ACC112 (cell line): ENCODE data around the gene KDM2B.

Source experiments
- H2AFZ ChIP-seq: fragments of 200-600 bp; sonication (generic); one replicate; pipeline ENCODE4 v1.6.0; 2017; ENCODE audit warnings: antibody characterized with exemption, low read length; ENCODE audit not compliant: unreplicated experiment
- H3K27ac ChIP-seq: fragments of 200-600 bp; sonication (generic); 2 replicates; pipeline ENCODE4 v1.5.1; 2014; ENCODE audit warnings: low read depth, mild to moderate bottlenecking, antibody characterized with exemption, low read length, moderate library complexity
- H3K27me3 ChIP-seq: fragments of 200-600 bp; sonication (generic); 2 replicates; pipeline ENCODE4 v1.6.1; 2014; ENCODE audit warnings: mild to moderate bottlenecking, antibody characterized with exemption, low read length, moderate library complexity, mixed read lengths; ENCODE audit not compliant: insufficient read depth
- H3K36me3 ChIP-seq: fragments of 200-600 bp; sonication (generic); 2 replicates; pipeline ENCODE4 v1.6.1; 2016; ENCODE audit warnings: mild to moderate bottlenecking, antibody characterized with exemption, low read length, moderate library complexity, mixed read lengths; ENCODE audit not compliant: insufficient read depth
- H3K4me1 ChIP-seq: fragments of 200-600 bp; sonication (generic); one replicate; pipeline ENCODE4 v1.6.1; 2016; ENCODE audit warnings: low read length, mixed read lengths; ENCODE audit not compliant: insufficient read depth, unreplicated experiment, control insufficient read depth
- H3K4me3 ChIP-seq: fragments of 200-600 bp; sonication (generic); 2 replicates; pipeline ENCODE4 v1.5.1; 2014; ENCODE audit warnings: mild to moderate bottlenecking, low read depth, low read length
- H3K79me2 ChIP-seq: fragments of 200-600 bp; sonication (generic); one replicate; pipeline ENCODE4 v1.6.0; 2016; ENCODE audit warnings: low read length; ENCODE audit not compliant: control insufficient read depth, unreplicated experiment, insufficient read depth

KDM2B gene

GRCh38 chr12:121575952-121576625, 4.7 kb downstream of the KDM2B start:
- Histone ChIP-seq H3K27ac (peak overlapping the region; percentile 78), H3K4me1 (peaks cover 23% of the 10 kb centered on the region), H3K27me3 (no peaks in the 10 kb centered on the region), H3K79me2 (peaks cover 3% of the 10 kb centered on the region), H3K4me3 (peak overlapping the region; percentile 17; the same call in 1 of the 2 replicates), H2AFZ (no peak overlapping the region), H3K36me3 (peaks cover 7% of the 10 kb centered on the region; the same call in 1 of the 2 replicates)

GRCh38 chr12:121575051-121575450, 5.8 kb downstream of the KDM2B start:
- Histone ChIP-seq H3K4me3 (no peak overlapping the region), H3K4me1 (peaks cover 21% of the 10 kb centered on the region), H2AFZ (no peak overlapping the region), H3K27ac (no peak overlapping the region), H3K27me3 (no peaks in the 10 kb centered on the region), H3K79me2 (peaks cover 3% of the 10 kb centered on the region), H3K36me3 (peaks cover 11% of the 10 kb centered on the region; the same call in 1 of the 2 replicates)

- Histone ChIP-seq H3K27me3 (no peaks in the 10 kb centered on the region), H3K4me3 (no peak overlapping the region), H3K79me2 (peaks cover 3% of the 10 kb centered on the region), H3K36me3 (peaks cover 11% of the 10 kb centered on the region; the same call in 1 of the 2 replicates), H3K27ac (no peak overlapping the region), H2AFZ (no peak overlapping the region), H3K4me1 (peaks cover 25% of the 10 kb centered on the region)
Measured at GRCh38 chr12:121574025-121574424, 6.8 kb downstream of the KDM2B start.

- Histone ChIP-seq H3K36me3 (peaks cover 11% of the 10 kb centered on the region; the same call in 1 of the 2 replicates), H3K79me2 (no peaks in the 10 kb centered on the region), H3K4me1 (peaks cover 16% of the 10 kb centered on the region), H3K4me3 (no peak overlapping the region), H3K27me3 (no peaks in the 10 kb centered on the region), H2AFZ (no peak overlapping the region), H3K27ac (no peak overlapping the region)
Measured at GRCh38 chr12:121571920-121572319, 8.9 kb downstream of the KDM2B start.

GRCh38 chr12:121570467-121571283, 10.1 kb downstream of the KDM2B start:
- no peaks in the 10 kb centered on the region for H3K79me2 ChIP-seq
- H3K27ac ChIP-seq = no peak overlapping the region
- peaks cover 9% of the 10 kb centered on the region for H3K4me1 ChIP-seq
- H2AFZ ChIP-seq = no peak overlapping the region
- H3K4me3 ChIP-seq = no peak overlapping the region
- H3K36me3 ChIP-seq = peaks cover 11% of the 10 kb centered on the region; the same call in 1 of the 2 replicates
- no peaks in the 10 kb centered on the region for H3K27me3 ChIP-seq

- Histone ChIP-seq H3K4me1 (peaks cover 9% of the 10 kb centered on the region), H3K79me2 (no peaks in the 10 kb centered on the region), H3K4me3 (no peak overlapping the region), H3K27ac (no peak overlapping the region), H3K36me3 (peaks cover 6% of the 10 kb centered on the region; the same call in 1 of the 2 replicates), H3K27me3 (no peaks in the 10 kb centered on the region), H2AFZ (no peak overlapping the region)
Measured at GRCh38 chr12:121568971-121569751, 11.7 kb downstream of the KDM2B start.

GRCh38 chr12:121568518-121568917, 12.3 kb downstream of the KDM2B start:
- Histone ChIP-seq H3K27me3 (no peaks in the 10 kb centered on the region), H3K79me2 (no peaks in the 10 kb centered on the region), H3K4me3 (no peak overlapping the region), H3K27ac (no peak overlapping the region), H3K4me1 (peaks cover 9% of the 10 kb centered on the region), H3K36me3 (peaks cover 6% of the 10 kb centered on the region; the same call in 1 of the 2 replicates), H2AFZ (no peak overlapping the region)

GRCh38 chr12:121565076-121565475, 15.7 kb downstream of the KDM2B start:
- Histone ChIP-seq H3K79me2 (no peaks in the 10 kb centered on the region), H3K27me3 (no peaks in the 10 kb centered on the region), H3K4me1 (peaks cover 9% of the 10 kb centered on the region), H3K4me3 (no peak overlapping the region), H3K27ac (no peak overlapping the region), H2AFZ (no peak overlapping the region), H3K36me3 (no peaks in the 10 kb centered on the region)

GRCh38 chr12:121562488-121562887, 18.3 kb downstream of the KDM2B start:
- H3K27ac ChIP-seq = no peak overlapping the region
- no peak overlapping the region for H3K4me3 ChIP-seq
- no peaks in the 10 kb centered on the region for H3K4me1 ChIP-seq
- H3K79me2 ChIP-seq = no peaks in the 10 kb centered on the region
- no peak overlapping the region for H2AFZ ChIP-seq
- no peaks in the 10 kb centered on the region for H3K36me3 ChIP-seq
- no peaks in the 10 kb centered on the region for H3K27me3 ChIP-seq

- H3K27ac ChIP-seq = no peak overlapping the region
- H3K27me3 ChIP-seq = no peaks in the 10 kb centered on the region
- H3K36me3 ChIP-seq = no peaks in the 10 kb centered on the region
- no peak overlapping the region for H3K4me3 ChIP-seq
- no peaks in the 10 kb centered on the region for H3K79me2 ChIP-seq
- H2AFZ ChIP-seq = no peak overlapping the region
- H3K4me1 ChIP-seq = no peaks in the 10 kb centered on the region
Measured at GRCh38 chr12:121561009-121561395, 19.8 kb downstream of the KDM2B start.
